H54 (cell line): ENCODE data around the gene ALDH1L2.

ENCODE experiments used
- DNase-seq: peaks from one replicate; pipeline ENCODE4 v3.0.0; 2011; ENCODE audit warnings: low spot score, mixed read lengths; ENCODE audit not compliant: insufficient read length
- FAIRE-seq: peaks from 3 replicates; lab custom pipeline; 2011; peaks lifted over from hg19 to GRCh38; lab: Jason Lieb, UNC
- POLR2A ChIP-seq: IDR thresholded peaks from 2 replicates; pipeline ENCODE4 v1.6.1; 2011; ENCODE audit warnings: low read depth, mild to moderate bottlenecking, low read length

Gene ALDH1L2

GRCh38 chr12:105072888-105073488 is 11.3 kb downstream of the ALDH1L2 start:
- FAIRE-seq (no peak), DNase-seq (no peak)
- TF ChIP-seq POLR2A, result no peak

GRCh38 chr12:105071981-105072380 is 12.3 kb downstream of the ALDH1L2 start:
- DNase-seq (no peak), FAIRE-seq (no peak)
- TF ChIP-seq POLR2A, result no peak

- DNase-seq (no peak), FAIRE-seq (no peak)
- TF ChIP-seq POLR2A, result no peak
Measured at GRCh38 chr12:105069936-105070702, 14.1 kb downstream of the ALDH1L2 start.

- DNase-seq, result no peak
- no peak for TF ChIP-seq POLR2A
- FAIRE-seq, result no peak
Measured at GRCh38 chr12:105067511-105068031, 16.7 kb downstream of the ALDH1L2 start.

- FAIRE-seq (no peak), DNase-seq (no peak)
- TF ChIP-seq POLR2A, result no peak
Measured at GRCh38 chr12:105064564-105065178, 19.6 kb downstream of the ALDH1L2 start.

- no peak for FAIRE-seq
- DNase-seq, result no peak
- no peak for TF ChIP-seq POLR2A
Measured at GRCh38 chr12:105060715-105061378, 23.4 kb downstream of the ALDH1L2 start.

GRCh38 chr12:105057174-105057573 is 27.1 kb downstream of the ALDH1L2 start:
- no peak for TF ChIP-seq POLR2A
- peak; percentile 43 for FAIRE-seq
- no peak for DNase-seq

- no peak for TF ChIP-seq POLR2A
- peak; percentile 19 for DNase-seq
- FAIRE-seq, result peak; percentile 96
Measured at GRCh38 chr12:105053116-105053572, 31.1 kb downstream of the ALDH1L2 start.

- DNase-seq (no peak), FAIRE-seq (no peak)
- no peak for TF ChIP-seq POLR2A
Measured at GRCh38 chr12:105051981-105052380, 32.3 kb downstream of the ALDH1L2 start.

- DNase-seq (no peak), FAIRE-seq (peak; percentile 27)
- TF ChIP-seq POLR2A, result no peak
Measured at GRCh38 chr12:105048315-105048714, 35.9 kb downstream of the ALDH1L2 start.

- FAIRE-seq, result no peak
- no peak for DNase-seq
- no peak for TF ChIP-seq POLR2A
Measured at GRCh38 chr12:105047308-105047707, 37.0 kb downstream of the ALDH1L2 start.

GRCh38 chr12:105041186-105041585 is 43.1 kb downstream of the ALDH1L2 start:
- DNase-seq (no peak), FAIRE-seq (no peak)
- no peak for TF ChIP-seq POLR2A

GRCh38 chr12:105040476-105040875 is 43.8 kb downstream of the ALDH1L2 start:
- DNase-seq (no peak), FAIRE-seq (peak; percentile 20)
- no peak for TF ChIP-seq POLR2A

GRCh38 chr12:105036937-105037649 is 47.2 kb downstream of the ALDH1L2 start:
- DNase-seq (no peak), FAIRE-seq (no peak)

More at GRCh38 chr12:105036937-105037649, 47.2 kb downstream of the ALDH1L2 start:
- no peak for TF ChIP-seq POLR2A
